GM20431 (cell line): ENCODE results near the gene ATP11A.
"Not testable (repeated sequence)": the region's sequence is repeated elsewhere in the genome, so short reads cannot be mapped to it uniquely, and the experiment has no call there.

ENCODE experiments used
- in situ Hi-C: fragments of 300-500 bp; cut with MseI, MboI; formaldehyde crosslinking; loops from one replicate; pipeline ENCODE4 v1.15.0; 2020; ENCODE audit warnings: low sequenced_read_pairs; ENCODE audit not compliant: unreplicated experiment

ATP11A gene

GRCh38 chr13:112669881-112670499 is 19.8 kb upstream of the ATP11A start:
- in situ Hi-C loops, result no loop called here

- in situ Hi-C loops, result no loop called here
Measured at GRCh38 chr13:112670864-112671263, 19.0 kb upstream of the ATP11A start.

- in situ Hi-C loops, result no loop called here
Measured at GRCh38 chr13:112671359-112671758, 18.5 kb upstream of the ATP11A start.

GRCh38 chr13:112672651-112673284 is 17.1 kb upstream of the ATP11A start:
- in situ Hi-C loops, result no loop called here

GRCh38 chr13:112674412-112675365 is 15.1 kb upstream of the ATP11A start:
- in situ Hi-C loops, result no loop called here

- in situ Hi-C loops, result no loop called here
Measured at GRCh38 chr13:112675366-112675756, 14.5 kb upstream of the ATP11A start.

- in situ Hi-C loops, result not testable (repeated sequence)
Measured at GRCh38 chr13:112677421-112677962, 12.3 kb upstream of the ATP11A start.

- in situ Hi-C loops, result no loop called here
Measured at GRCh38 chr13:112679381-112679780, 10.5 kb upstream of the ATP11A start.

- in situ Hi-C loops, result no loop called here
Measured at GRCh38 chr13:112679932-112680677, 9.7 kb upstream of the ATP11A start.

GRCh38 chr13:112680741-112681360 is 9.0 kb upstream of the ATP11A start:
- in situ Hi-C loops, result no loop called here

GRCh38 chr13:112683581-112683980 is 6.3 kb upstream of the ATP11A start:
- in situ Hi-C loops, result no loop called here

- in situ Hi-C loops, result no loop called here
Measured at GRCh38 chr13:112684071-112684845, 5.6 kb upstream of the ATP11A start.

GRCh38 chr13:112685189-112685805 is 4.5 kb upstream of the ATP11A start:
- in situ Hi-C loops, result not testable (repeated sequence)

GRCh38 chr13:112685896-112686295 is 3.9 kb upstream of the ATP11A start:
- in situ Hi-C loops, result no loop called here

GRCh38 chr13:112686364-112686763 is 3.5 kb upstream of the ATP11A start:
- in situ Hi-C loops, result no loop called here

- in situ Hi-C loops, result no loop called here
Measured at GRCh38 chr13:112686987-112687386, 2.9 kb upstream of the ATP11A start.

- in situ Hi-C loops, result no loop called here
Measured at GRCh38 chr13:112687836-112688559, 1.8 kb upstream of the ATP11A start.
